ENCODE results near the gene NDUFA3. TPM values are rescaled to one million over a fixed set of nuclear protein-coding genes. Genes with fewer than 3 reads are reported as not detected.

The NDUFA3 gene
- total RNA-seq, 6 experiments from 2014 or later: 114 to 173 (median 144) TPM

DNA sequence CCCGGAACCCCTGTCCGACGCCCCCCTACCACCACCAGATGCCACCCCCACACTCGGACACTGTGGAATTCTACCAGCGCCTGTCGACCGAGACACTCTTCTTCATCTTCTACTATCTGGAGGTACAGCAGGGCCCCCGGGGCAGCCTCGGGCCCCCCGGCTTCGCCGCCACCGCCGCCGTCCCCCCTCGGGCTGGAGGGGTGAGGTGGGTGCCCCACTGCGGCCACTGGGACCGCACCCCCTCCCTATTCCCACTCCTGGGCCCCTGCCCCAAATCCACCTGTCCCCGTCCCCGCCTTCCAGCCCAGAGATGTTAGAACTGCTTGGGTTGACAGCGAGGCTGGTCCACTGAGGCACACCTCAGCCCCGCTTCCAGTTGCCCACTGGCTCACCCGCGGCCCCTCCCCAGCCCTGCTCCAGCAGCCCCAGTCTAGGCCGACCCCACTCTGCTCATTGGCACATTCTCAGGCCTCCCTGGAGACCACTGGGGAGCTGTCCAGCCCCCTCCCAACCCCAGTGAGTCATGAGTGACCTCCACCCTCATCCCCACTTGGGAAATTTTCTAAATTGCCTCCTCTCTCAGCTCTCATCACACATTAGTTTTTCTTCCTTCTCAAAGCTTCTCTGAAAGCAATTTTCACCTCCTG, 50.3 kb downstream of the NDUFA3 start:
- Mint-ChIP-seq H3K4me3 (no peak overlapping the region), H3K9me3 (no peaks in the 10 kb centered on the region), H3K4me1 (ENCODE audit: low read depth) (peaks cover 26% of the 10 kb centered on the region), H3K36me3 (ENCODE audit: low read depth) (peaks cover 32% of the 10 kb centered on the region), H3K27me3 (ENCODE audit: insufficient read depth) (peaks cover 10% of the 10 kb centered on the region), H3K27ac (peak overlapping the region; percentile 90)
- no peak for DNase-seq
- TF ChIP-seq, protein P1, sequence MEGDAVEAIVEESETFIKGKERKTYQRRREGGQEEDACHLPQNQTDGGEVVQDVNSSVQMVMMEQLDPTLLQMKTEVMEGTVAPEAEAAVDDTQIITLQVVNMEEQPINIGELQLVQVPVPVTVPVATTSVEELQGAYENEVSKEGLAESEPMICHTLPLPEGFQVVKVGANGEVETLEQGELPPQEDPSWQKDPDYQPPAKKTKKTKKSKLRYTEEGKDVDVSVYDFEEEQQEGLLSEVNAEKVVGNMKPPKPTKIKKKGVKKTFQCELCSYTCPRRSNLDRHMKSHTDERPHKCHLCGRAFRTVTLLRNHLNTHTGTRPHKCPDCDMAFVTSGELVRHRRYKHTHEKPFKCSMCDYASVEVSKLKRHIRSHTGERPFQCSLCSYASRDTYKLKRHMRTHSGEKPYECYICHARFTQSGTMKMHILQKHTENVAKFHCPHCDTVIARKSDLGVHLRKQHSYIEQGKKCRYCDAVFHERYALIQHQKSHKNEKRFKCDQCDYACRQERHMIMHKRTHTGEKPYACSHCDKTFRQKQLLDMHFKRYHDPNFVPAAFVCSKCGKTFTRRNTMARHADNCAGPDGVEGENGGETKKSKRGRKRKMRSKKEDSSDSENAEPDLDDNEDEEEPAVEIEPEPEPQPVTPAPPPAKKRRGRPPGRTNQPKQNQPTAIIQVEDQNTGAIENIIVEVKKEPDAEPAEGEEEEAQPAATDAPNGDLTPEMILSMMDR (IDR thresholded peaks at IDR 0.05): no peak

DNA sequence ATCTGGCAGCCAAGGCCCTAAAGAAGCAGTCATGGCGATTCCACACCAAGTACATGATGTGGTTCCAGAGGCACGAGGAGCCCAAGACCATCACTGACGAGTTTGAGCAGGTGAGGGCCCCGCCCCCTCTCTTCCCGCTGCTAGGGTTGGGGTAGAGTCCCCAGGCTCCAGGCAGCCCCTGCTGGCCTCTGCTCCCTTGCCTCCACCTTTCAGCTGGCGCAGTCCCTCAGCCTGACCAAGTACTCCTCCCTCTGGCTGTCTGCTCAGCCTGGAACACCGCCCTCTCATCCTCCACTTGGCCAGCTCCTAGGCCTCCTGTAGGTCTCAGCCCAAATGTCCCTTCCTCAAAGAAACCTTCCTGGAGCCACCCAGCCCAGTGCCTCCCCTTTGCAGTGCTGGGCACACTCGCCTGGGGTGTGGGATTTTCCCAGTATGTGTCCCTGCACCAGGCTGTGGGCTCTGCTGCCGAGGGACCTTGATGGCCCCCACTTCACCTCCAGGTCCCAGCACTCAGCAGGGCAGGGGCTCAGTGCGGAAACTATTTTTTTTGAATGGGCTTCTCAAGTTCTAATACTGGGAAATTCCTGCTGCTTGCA, 51.2 kb downstream of the NDUFA3 start:
- no peak for DNase-seq

DNA sequence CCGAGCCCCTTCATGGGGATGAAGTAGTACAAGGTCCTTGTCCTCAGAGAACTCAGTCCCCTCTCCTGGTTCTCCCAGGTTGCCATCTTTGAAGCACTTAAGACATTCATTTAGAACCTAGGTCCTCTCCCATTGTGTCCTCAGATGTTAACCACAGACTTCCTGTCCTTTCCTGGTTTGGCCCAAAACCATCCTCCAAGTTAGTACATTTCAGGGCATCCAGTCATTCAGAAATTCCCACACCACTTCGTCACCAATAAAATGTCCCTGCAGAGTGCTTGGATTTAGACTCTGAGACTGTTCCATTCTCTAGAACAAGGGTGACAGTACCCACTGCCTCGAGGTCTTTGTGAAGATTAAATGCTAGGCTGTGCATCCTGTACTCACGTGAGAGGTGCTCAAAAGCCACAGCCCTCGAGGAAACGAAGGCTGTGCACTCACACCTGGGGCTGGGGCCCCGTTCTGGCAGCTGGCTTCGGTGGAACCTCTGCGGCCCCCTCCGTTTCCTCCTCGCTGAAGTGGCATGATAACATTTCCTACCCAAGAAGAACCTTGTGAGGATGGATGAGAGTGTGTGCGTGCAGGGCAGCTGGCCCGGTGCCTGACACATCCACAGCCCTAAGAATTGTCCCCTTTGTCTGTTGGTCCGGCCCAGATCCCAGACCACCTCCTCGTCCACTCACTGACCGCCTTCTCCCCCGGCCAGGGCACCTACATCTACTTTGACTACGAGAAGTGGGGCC, 52.1 kb downstream of the NDUFA3 start:
- peak overlapping the region; percentile 90 for H3K27ac Mint-ChIP-seq
- H3K27me3 Mint-ChIP-seq (ENCODE audit: insufficient read depth): peaks cover 11% of the 10 kb centered on the region
- peaks cover 36% of the 10 kb centered on the region for H3K36me3 Mint-ChIP-seq (ENCODE audit: low read depth)
- DNase-seq: peak; percentile 56
- H3K4me3 Mint-ChIP-seq: no peak overlapping the region
- peaks cover 38% of the 10 kb centered on the region for H3K4me1 Mint-ChIP-seq (ENCODE audit: low read depth)
- TF ChIP-seq, protein P1 (IDR thresholded peaks at IDR 0.05): no peak
- no peaks in the 10 kb centered on the region for H3K9me3 Mint-ChIP-seq

More for the DNA sequence above, 51.2 kb downstream of the NDUFA3 start:
- Mint-ChIP-seq H3K4me3 (no peak overlapping the region), H3K4me1 (ENCODE audit: low read depth) (peaks cover 34% of the 10 kb centered on the region), H3K9me3 (no peaks in the 10 kb centered on the region), H3K36me3 (ENCODE audit: low read depth) (peaks cover 38% of the 10 kb centered on the region), H3K27ac (peak overlapping the region; percentile 90), H3K27me3 (ENCODE audit: insufficient read depth) (peaks cover 9% of the 10 kb centered on the region)
- TF ChIP-seq, protein P1 (IDR thresholded peaks at IDR 0.05): no peak

DNA sequence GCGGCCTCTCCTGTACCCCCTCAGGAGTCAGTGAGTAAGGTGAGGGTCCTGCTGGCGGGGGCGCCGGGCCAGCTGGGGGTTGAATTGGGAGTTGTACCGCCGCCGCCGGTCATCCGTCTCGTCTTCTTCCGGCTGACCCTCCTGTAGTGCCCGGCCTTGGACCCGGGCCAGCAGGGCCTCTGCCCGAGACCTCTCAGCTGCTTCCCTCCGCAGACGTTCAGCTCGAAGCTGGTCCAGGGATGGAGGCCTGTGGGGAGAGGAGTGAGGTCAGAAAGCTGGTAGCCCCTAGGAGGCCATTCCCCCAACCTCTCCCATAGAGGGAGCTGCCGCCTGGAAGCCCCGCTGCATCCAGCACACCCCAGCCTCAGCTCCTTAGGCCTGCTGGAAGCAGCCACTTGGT, 53.0 kb downstream of the NDUFA3 start:
- Mint-ChIP-seq H3K4me1 (ENCODE audit: low read depth) (peaks cover 46% of the 10 kb centered on the region), H3K9me3 (no peaks in the 10 kb centered on the region), H3K27me3 (ENCODE audit: insufficient read depth) (peaks cover 10% of the 10 kb centered on the region), H3K4me3 (no peak overlapping the region), H3K36me3 (ENCODE audit: low read depth) (peaks cover 31% of the 10 kb centered on the region), H3K27ac (no peak overlapping the region; the same call in 1 of the 2 replicates)
- TF ChIP-seq, protein P1 (IDR thresholded peaks at IDR 0.05): 0 out of 2 replicates have a peak, but pooled peaks have one; percentile 9
- DNase-seq: no peak

DNA sequence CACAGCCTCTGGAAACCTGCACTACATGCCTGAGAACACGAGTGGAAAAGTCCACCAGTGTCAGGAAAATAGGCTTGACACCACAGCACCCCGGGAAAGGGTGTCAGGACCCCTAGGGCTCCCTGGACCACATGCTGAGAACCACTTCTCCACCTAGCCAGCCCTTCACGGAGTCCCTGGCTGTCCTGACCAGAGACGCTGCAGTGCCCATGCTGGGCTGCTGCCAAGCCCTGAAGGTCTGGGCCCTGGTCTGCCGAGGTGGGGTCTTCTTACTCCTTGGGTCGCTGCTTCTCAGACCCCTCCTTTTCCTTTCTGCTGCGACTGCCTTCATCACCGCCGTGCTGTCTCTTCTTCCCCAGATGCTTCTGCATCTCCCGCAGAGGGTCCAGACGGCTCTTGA, 53.8 kb downstream of the NDUFA3 start:
- Mint-ChIP-seq H3K36me3 (ENCODE audit: low read depth) (peaks cover 31% of the 10 kb centered on the region), H3K4me1 (ENCODE audit: low read depth) (peaks cover 52% of the 10 kb centered on the region), H3K27ac (no peak overlapping the region), H3K9me3 (no peaks in the 10 kb centered on the region), H3K4me3 (no peak overlapping the region), H3K27me3 (ENCODE audit: insufficient read depth) (peaks cover 10% of the 10 kb centered on the region)
- TF ChIP-seq, protein P1 (IDR thresholded peaks at IDR 0.05): no peak
- no peak for DNase-seq

Measured in HFFc6 (cell line).